Cortex of kidney (tissue), 1 donor: ENCODE data around the gene SDHD.
"Not testable (repeated sequence)": the region's sequence is repeated elsewhere in the genome, so short reads cannot be mapped to it uniquely, and the experiment has no call there.

Experiments
- DNase-seq: peaks from one replicate; lab custom pipeline; 2025; lab: John Stamatoyannopoulos, UW

SDHD gene

DNA sequence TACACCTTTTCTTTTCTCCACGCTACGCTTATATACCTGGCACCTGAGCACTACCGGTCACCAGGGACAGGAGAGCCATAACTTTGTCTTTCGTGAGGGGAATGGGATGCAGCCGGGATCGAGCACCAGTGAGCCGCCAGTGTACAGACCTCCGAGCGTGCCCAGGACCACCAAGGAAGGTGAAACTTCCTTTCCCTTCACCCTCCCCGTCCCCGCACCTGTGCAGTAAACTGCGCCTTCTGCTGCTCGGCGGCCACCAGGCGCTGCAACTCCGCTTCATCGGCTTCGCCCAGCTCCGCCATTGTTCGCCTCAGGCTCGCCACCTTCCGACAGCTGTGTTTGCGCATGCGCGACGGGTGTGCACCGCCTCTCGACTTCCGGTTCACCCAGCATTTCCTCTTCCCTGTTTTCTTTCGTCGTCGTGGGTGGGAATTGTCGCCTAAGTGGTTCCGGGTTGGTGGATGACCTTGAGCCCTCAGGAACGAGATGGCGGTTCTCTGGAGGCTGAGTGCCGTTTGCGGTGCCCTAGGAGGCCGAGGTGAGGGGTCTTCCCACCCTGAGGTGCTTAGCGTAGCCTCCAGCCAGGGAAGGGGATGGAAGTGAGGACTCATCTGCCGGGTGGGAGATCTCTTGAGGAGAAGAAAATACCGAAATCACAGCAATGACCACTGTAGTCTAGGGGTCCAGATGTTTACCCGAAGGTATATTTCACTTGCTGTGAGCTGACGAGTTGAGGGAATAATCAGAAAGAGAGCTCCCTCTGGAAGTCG is at the start of gene SDHD, which contains the start of gene TIMM8B:
TSS of gene SDHD (plus strand) at position 452 of the 770 bp plus-strand sequence. CDS start at position 487, 35 bp downstream.
TSS of gene TIMM8B (minus strand) at position 335 of the 770 bp plus-strand sequence. CDS start at position 302, 33 bp downstream.
- peak; percentile 84 for DNase-seq

DNA sequence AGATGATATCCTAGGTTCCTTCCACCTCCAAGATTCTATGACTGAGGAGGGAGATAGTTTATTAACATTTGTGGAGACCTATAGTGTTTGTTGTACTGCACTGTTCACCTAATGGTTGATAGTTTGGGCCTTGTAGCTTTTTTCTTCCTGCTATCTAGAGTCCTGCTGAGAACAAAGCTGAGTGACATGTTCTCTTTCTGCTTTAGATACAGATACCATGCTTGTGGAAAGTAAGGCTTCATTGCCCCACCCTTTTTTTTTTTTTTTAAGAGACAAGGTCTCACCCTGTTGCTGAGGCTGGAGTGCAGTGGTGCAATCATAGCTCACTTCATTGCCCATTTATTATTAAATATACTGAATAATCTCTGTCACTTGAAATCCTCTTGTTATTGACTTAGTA is 49.1 kb upstream of the SDHD start:
- DNase-seq = no peak

DNA sequence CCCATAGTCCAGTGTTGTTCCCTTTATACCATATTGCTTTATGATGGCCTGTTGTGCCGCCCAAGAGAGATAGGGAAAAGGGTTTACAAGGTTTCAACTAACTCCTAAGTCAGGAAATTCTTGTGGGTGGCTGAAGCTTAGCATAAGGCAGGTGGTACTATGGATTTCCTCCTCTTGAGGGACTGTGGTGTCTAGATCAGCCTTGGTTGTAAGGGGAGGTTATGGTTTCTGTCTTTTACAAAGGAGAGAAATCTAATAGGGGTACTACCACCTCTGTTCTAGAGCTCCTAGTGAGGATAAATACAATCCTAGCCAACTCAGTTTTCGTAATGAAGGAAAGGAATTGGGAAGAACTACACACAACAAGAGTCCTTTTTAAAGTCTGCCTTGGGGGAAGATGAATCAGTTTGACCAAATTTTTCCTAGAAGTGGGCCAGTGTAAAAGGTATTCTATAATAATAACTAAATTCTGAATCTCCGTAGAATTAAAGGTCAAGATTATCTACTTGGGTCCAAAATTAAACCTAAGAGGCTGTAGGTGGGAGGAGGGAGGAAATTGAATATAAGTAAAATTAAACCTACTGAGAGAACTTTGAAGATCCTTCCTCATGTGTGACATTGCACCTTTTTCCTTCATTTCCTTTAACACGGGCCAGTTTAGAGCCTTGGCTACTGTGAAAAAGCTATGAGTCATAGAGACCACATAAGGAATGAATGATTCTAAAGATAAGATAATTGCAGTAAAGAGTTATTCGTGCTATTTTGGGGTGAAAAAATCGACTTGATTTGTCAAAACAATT is 44.3 kb upstream of the SDHD start:
- DNase-seq = no peak

DNA sequence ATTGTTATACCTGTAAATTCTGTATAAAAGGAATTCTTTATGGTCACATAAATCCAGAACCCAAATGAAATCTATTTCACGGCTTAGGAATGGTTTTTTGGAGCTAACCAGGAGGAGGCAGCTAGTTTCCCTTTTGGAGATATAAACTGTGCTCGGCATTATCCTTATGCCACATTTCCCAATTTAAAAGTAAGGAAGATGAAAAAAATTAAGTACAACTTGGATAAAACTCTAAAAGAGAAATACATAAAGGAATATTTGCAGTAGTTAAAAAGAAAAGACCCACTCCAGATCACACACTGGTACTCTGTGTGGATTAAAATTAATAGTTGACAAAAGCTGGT is 43.7 kb upstream of the SDHD start:
- DNase-seq = no peak

DNA sequence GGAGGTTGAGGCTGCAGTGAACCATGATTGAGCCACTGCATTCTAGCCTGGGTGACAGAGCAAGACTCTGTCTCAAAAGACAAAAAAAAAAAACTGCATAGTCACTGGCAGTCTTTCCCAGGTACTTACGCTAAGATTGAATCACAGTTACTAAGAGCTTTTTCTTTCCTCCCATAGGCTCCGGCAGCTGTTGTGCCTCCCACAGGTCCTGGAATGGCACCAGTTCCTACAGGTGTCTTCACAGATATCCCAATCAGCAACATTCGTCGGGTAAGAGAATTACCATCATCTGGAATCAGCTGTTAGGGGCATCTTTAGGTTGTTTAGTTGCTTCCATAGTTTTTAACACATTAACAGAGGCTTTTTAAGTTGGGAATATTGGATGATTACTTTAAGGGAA is 41.7 kb upstream of the SDHD start:
- no peak for DNase-seq

DNA sequence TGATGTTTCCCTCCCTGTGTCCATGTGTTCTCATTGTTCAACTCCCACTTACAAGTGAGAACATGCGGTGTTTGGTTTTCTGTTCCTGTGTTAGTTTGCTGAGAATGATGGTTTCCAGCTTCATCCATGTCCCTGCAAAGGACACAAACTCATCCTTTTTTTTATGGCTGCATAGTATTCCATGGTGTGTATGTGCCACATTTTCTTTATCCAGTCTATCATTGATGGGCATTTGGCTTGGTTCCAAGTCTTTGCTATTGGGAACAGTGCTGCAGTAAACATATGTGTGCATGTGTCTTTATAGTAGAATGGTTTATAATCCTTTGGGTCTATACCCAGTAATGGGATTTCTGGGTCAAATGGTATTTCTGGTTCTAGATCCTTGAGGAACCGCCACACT is 40.0 kb upstream of the SDHD start:
- DNase-seq = not testable (repeated sequence)

DNA sequence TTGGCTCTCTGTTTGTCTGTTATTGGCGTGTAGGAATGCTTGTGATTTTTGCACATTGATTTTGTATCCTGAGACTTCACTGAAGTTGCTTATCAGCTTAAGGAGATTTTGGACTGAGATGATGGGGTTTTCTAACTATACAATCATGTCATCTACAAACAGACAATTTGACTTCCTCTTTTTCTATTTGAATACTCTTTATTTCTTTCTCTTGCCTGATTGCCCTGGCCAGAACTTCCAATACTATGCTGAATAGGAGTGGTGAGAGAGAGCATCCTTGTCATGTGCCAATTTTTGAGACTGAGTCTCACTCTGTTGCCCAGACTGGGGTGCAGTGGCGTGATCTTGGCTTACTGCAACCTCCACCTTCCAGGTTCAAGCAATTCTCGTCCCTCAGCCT is 38.4 kb upstream of the SDHD start:
- not testable (repeated sequence) for DNase-seq

DNA sequence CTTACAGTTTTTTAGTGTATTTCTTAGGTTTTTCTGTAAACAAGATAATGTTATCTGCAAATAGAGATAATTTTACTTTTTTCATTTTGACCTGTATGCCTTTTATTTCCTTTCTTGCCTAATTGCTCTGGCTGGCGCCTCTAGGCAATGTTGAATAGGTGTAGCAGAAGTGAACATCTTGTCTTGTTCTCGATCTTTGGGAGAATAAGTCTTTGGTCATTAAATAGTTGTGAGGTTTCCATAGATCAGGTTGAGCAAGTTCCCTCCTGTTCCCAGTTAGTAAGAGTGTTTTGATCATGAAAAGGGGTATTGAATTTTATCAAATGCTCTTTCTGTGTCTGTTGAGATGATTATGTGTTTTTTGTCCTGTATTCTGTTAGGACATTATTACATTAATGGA is 36.9 kb upstream of the SDHD start:
- DNase-seq = no peak

DNA sequence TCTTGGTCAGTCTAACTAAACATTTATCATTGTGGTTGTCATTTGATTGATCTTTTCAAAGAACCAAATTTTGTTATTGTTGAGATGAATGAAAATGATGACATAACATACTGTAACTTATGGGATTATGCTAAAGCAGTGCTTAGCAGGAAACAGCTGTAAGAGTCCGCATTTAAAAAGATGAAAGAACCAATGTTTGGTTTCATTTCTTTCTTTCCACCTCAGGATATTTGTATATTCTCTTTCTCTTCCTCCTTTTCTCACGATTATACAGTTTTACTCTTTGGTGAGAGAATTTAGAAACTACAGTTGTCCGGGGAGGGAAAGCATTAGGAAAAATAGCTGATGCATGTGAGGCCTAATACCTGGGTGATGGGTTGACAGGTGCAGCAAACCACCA is 36.0 kb upstream of the SDHD start:
- DNase-seq = no peak

DNA sequence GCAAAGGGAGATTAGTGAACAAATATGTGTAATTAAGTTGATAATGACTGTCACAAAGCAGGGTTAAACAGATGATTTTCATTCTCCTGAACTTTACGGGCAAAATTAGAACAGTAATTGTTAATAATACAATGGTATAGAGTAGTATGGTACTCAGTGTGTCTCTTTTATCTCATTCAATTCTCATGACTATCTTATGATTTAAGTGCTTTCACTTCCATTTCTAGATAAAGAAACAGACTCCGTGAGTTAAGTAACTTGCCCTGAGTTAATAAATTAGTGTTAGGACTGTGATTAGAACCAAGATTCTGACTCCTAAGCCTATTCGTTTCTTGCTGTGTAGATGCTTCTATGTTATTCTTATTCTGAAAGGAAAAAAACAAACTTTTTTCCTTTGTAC is 34.9 kb upstream of the SDHD start:
- no peak for DNase-seq

DNA sequence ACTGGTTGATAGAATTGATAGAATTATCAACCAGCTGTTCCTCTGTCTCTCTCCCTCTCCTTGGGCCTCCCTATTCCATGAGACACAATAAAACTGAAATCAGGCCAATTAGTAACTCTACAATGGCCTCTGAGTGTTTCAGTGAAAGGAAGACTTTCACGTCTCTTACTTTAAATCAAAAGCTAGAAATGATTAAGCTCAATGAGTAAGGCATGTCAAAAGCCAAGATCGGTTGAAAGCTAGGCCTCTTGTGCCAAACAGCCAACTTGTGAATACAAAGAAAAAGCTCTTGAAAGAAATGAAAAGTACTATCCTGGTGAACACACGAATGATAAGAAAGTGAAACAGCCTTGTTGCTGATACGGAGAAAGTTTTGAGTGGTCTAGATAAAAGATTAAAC is 29.5 kb upstream of the SDHD start:
- DNase-seq = no peak

DNA sequence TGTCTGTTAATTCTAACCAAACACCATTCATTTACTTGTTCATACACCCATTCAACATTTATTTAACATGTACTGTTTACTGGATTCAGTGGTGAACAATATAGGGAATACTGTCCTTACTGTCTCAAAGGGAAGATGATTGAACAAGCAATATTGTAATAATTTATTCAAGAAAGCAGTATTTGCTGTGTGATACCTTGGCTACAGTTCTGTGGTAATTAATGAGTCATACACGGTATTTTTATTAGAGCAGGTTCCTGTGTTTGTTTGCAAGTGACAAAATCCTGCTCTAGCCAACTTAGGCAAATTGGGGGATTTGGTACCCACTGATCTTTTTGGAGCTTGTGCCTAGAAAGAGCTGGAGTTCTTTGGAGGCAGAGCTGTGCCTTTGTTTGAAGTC is 28.6 kb upstream of the SDHD start:
- no peak for DNase-seq

DNA sequence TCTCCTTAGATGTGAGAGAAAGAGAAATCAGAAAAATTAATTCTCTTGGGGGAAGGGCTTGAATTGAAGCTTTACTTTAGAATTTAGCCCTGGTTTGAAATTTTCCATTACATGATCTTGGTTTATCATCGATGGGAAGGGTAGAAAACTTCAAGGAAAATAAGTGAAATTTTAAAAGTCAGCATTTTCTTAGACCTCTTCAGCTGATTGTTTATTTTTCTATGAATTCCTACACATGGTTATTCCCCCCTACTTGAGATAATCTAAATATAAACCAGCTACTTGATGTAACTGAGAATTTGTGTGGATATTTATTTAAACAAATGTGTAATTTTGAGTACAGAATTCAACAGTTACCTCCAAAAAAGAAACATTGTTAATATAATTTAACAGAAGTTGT is 23.8 kb upstream of the SDHD start:
- DNase-seq = no peak

DNA sequence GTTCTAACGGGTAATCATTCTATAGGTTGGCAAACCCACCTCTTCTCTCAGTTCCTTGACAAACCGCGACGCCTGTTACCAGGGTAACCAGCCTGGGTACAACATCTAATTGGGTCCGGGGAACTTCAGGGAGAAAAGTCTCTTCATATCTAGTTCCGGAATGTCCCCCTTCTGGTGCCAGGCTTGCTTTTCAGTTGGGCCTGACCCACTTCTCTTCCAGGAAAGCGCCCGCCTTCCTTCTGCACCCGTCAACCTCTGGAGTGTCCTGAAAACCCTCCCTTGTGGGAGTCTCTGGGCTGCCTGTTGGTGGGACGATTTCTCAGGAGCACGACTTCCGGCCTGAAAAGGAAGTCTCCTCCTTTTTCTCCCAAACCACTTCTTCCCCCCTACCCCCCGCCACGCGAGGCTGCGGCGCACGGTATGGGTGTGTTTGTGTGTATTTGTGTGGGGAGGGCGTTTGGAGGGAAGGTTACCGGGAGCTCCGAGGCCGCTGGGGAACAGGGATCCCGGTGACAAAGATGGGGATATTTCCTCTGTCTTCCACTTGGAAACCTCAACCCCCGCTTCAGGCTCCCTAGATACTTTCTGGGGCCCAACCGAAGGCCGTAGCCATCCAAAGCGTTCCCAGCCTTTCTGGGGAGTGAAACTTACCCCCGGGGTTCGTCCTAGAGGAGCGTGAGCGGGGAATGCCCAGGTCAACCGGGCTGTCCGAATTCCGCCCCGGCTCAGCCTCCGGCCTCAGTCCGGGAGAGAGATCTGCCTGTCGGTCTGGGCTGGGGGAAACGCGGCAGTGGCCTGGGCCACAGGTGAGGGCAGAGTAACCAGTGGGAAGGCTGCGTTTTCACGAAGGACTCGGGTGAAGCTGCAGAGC is 12.5 kb upstream of the SDHD start, which contains the start of the genes NKAPD1 and PIH1D2:
TSS of gene NKAPD1 (plus strand) at position 359 of the 871 bp plus-strand sequence. CDS start 1,276 bp downstream, outside the sequence.
TSS of gene PIH1D2 (minus strand) at position 77 of the 871 bp plus-strand sequence. CDS start 843 bp downstream, outside the sequence.
- DNase-seq = no peak

DNA sequence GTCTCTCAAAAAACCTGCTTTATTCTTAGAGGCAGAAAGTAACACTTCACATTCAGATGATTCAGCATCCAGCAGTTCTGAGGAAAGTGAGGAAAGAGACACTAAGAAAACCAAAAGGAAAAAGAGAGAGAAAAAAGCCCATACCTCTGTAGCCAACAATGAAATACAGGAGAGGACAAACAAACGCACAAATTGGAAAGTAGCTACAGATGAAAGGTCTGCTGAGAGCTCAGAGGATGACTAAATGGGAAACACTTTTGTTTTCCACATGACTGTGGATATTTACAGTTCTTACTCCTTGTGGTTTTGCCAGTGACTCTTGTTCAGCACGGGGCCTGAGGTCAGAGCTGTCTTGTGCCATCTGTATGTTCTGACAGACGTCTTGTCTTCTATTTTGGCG is 3.9 kb upstream of the SDHD start:
- no peak for DNase-seq

DNA sequence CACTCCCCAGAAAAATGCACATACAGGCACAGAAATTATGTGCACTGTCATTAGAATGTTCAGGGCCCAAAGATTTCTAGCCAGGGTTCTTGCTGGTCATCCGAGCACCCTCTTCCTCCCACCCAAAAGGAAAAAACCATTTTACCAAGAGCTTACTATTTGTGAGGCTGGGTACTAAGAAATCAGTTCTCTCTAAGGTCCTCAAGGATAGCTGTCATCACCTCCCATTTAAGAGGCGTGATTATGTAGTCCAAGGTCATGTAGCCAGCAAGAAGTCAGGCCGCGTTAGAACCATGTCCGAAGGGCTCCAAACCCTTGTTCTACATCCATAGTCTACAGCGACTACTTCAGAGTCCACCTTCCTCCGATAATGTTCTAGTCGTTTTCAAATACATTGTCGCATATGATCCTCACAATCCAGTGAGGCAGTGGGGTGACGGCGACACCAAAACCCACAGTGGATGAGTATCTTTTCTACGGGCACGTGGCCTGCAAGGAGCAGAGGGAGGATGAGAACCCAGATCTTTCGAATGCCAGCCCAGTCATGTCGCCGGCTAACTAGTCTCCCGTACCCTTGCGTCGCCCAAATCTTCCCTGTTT is 751 bp upstream of the SDHD start:
- no peak for DNase-seq

DNA sequence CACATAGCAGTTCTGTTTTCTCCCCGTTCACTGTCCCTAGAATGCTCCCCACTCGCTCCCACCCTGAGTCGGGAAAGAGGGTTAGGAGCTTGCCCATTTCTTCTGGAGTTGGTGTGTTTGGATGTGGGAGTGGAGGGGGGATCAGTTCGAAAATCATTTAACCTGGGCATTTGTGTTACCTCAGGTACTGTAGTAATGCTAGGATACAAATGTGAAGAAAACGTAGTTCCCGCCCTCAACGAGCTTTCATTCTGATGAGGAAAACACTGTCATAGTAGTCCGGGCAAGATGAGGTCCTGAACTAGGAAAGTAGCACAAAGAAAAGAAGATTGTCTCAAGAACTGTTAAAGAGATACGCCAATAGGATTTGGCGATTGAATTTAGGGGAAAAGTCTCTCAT is 539 bp downstream of the SDHD start:
- no peak for DNase-seq

DNA sequence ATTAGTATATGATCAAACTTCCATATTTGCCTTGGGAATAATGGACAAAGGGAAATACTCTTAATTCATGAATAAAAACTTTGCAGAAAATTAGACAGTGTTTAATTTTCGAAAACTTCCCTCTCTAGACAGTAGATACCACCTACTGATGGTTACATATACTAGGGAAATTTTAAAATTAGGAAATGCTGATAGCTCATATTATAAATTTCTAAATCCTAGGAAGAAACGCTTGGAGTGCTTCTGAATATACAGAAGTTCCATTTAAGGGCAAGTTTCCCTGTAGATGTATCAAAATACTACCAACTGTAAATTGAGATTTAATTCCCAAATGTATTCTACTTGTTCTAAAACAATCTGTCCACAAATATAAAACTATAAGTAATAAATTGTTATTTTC is 8.6 kb downstream of the SDHD start:
- not testable (repeated sequence) for DNase-seq

DNA sequence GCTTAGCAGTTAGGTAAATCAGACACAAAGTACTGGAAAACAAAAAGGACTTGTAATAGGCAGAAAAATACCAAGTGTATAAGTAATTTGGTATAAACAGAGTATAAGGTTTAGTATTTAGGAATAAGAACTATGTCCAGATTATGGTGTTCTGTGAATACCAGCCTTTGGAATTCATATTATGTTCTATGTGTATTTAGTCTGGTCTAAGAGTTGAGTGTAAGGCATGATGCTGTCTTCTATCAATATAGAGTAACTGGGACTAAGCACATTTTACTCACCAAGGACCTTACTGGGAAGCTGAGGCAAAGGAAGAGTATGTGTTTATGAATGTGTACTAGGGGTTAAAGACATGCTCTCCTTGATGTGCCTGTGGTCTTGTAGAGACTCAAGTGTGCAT is 9.5 kb downstream of the SDHD start:
- DNase-seq = no peak

DNA sequence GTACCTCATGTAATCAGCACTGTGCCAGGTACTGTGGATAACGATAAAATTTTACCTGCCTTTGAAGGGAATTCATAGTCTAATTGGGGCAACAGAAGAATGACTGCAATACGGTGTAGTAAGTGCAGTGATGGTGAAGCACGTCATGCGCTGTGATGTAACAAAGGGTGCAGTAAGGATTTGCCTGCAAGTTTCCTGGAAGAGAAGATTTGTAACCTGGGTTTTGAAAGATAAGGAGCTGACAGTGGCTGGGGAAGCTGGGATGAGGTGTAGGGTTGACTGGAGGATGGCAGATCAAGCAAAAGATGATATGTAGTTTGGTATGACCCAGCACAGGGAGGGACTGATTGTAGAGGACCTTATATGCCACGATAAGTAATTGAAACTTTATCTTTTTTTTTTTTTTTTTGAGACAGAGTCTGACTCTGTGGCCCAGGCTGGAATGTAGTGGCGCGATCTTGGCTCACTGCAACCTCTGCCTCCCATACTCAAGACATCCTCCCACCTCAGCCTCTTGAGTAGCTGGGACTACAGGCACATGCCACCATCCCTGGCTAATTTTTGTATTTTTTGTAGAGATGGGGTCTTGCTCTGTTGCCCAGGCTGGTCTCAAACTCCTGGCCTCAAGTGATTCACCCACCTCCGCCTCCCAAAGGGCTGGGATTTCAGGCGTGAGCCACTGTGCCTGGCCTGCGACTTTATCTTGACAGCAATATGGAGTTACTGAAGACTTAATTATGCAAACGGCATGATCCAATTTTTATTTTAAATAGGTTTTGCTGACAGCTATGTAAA is 11.3 kb downstream of the SDHD start:
- DNase-seq = no peak

DNA sequence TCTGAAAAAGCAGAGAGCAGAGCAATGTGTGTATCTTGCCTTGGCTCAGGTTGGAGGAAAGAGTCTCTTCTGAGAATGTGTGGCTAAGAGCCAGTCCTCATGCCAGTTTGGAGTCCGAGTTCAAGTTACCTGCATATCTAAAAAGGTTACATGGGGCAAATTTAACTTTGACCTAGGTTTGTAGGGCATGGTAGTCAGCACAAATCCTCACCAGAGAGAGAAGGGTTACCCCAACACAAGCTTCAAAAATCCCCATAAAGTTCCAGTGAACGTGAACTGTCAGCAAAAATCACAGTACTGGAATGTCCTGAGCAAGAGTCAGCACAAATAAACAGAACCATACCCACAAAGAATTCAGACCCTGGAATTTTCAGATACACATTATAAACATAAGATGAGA is 13.8 kb downstream of the SDHD start:
- no peak for DNase-seq
